ENCODE data around the gene SNTN. TPM values are rescaled to one million over a fixed set of nuclear protein-coding genes. Genes with fewer than 3 reads are reported as not detected.

SNTN gene
- total RNA-seq, 1 donor from 2014 or later = not detected

DNA sequence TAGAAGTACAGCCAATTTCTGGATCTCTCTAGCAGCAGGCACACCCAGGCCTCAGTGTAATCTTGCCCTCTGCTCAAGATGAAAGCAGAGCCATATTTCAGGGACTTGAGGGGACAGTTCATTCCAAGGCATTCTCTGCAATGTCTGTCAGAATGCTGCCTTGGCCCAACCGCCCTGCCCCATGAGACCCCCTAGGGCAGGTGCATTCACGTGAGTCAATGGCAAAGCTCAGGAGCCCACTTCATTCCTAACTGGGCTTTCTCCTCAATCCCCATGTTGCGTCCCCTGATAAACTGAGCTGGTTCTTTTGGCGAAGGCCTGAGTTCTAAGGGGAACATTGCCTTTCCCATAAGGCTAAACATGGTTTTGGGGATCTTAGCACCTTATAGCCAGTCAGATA, 9.5 kb downstream of the SNTN start:
- Histone ChIP-seq H3K9me3 (ENCODE audit: low read depth) (no peaks in the 10 kb centered on the region), H3F3A (ENCODE audit: low read depth) (no peaks in the 10 kb centered on the region), H3K36me3 (no peaks in the 10 kb centered on the region), H3K27me3 (no peaks in the 10 kb centered on the region), H3K27ac (no peak overlapping the region), H3K4me2 (no peak overlapping the region), H2AFZ (replicated peaks) (no peak overlapping the region), H3K9ac (no peak overlapping the region), H3K4me3 (no peak overlapping the region), H3K4me1 (peaks cover 3% of the 10 kb centered on the region), H3K79me2 (ENCODE audit: low read depth) (no peaks in the 10 kb centered on the region), H4K20me1 (ENCODE audit: low read depth) (no peaks in the 10 kb centered on the region)
- H3K27me3 Mint-ChIP-seq (ENCODE audit: insufficient read depth, low read depth) = peaks cover 5% of the 10 kb centered on the region
- H3K27ac Mint-ChIP-seq = no peak overlapping the region
- TF ChIP-seq CTCF (IDR thresholded peaks at IDR 0.05) = no peak
- no peak for TF ChIP-seq EZH2phosphoT487 (IDR thresholded peaks at IDR 0.05)
- TF ChIP-seq EZH2 (IDR thresholded peaks at IDR 0.05) = no peak
- H3K9me3 Mint-ChIP-seq = no peaks in the 10 kb centered on the region
- H3K4me3 Mint-ChIP-seq = no peak overlapping the region
- DNase-seq (ENCODE audit: low spot score) = no peak
- H3K4me1 Mint-ChIP-seq = peaks cover 10% of the 10 kb centered on the region
- no peaks in the 10 kb centered on the region for H3K36me3 Mint-ChIP-seq

- H4K20me1 ChIP-seq (ENCODE audit: low read depth) = no peaks in the 10 kb centered on the region
- H3K9ac ChIP-seq = no peak overlapping the region
- H3K4me3 ChIP-seq = no peak overlapping the region
- TF ChIP-seq EZH2phosphoT487 (IDR thresholded peaks at IDR 0.05) (no peak), CTCF (IDR thresholded peaks at IDR 0.05) (peak; percentile 54)
- no peaks in the 10 kb centered on the region for H3K9me3 ChIP-seq (ENCODE audit: low read depth)
- H3K4me2 ChIP-seq = no peak overlapping the region
- Mint-ChIP-seq H3K27ac (no peak overlapping the region), H3K36me3 (no peaks in the 10 kb centered on the region), H3K27me3 (ENCODE audit: insufficient read depth, low read depth) (peaks cover 5% of the 10 kb centered on the region), H3K4me1 (peaks cover 5% of the 10 kb centered on the region), H3K4me3 (no peak overlapping the region), H3K9me3 (no peaks in the 10 kb centered on the region)
- H2AFZ ChIP-seq (replicated peaks) = no peak overlapping the region
- no peaks in the 10 kb centered on the region for H3K79me2 ChIP-seq (ENCODE audit: low read depth)
- H3K4me1 ChIP-seq = peaks cover 3% of the 10 kb centered on the region
- no peaks in the 10 kb centered on the region for H3K36me3 ChIP-seq
- no peaks in the 10 kb centered on the region for H3K27me3 ChIP-seq
- no peaks in the 10 kb centered on the region for H3F3A ChIP-seq (ENCODE audit: low read depth)
- H3K27ac ChIP-seq = no peak overlapping the region
- peak; percentile 49 for DNase-seq (ENCODE audit: low spot score)
These were observed 10.0 kb downstream of the SNTN start for GRCh38 chr3:63662500-63662899.

- no peak for DNase-seq (ENCODE audit: low spot score)
- Histone ChIP-seq H3K79me2 (ENCODE audit: low read depth) (no peaks in the 10 kb centered on the region), H3K4me2 (no peak overlapping the region), H3F3A (ENCODE audit: low read depth) (no peaks in the 10 kb centered on the region), H3K4me1 (no peaks in the 10 kb centered on the region), H3K9me3 (ENCODE audit: low read depth) (no peaks in the 10 kb centered on the region), H3K36me3 (no peaks in the 10 kb centered on the region), H4K20me1 (ENCODE audit: low read depth) (no peaks in the 10 kb centered on the region), H3K27me3 (no peaks in the 10 kb centered on the region), H3K4me3 (no peak overlapping the region), H3K9ac (no peak overlapping the region), H2AFZ (replicated peaks) (no peak overlapping the region), H3K27ac (no peak overlapping the region)
- no peaks in the 10 kb centered on the region for H3K36me3 Mint-ChIP-seq
- no peaks in the 10 kb centered on the region for H3K4me1 Mint-ChIP-seq
- peaks cover 3% of the 10 kb centered on the region for H3K27me3 Mint-ChIP-seq (ENCODE audit: insufficient read depth, low read depth)
- no peaks in the 10 kb centered on the region for H3K9me3 Mint-ChIP-seq
- H3K27ac Mint-ChIP-seq = no peak overlapping the region
- H3K4me3 Mint-ChIP-seq = no peak overlapping the region
- TF ChIP-seq EZH2 (IDR thresholded peaks at IDR 0.05) = no peak
- TF ChIP-seq EZH2phosphoT487 (IDR thresholded peaks at IDR 0.05) = no peak
- TF ChIP-seq CTCF (IDR thresholded peaks at IDR 0.05) = no peak
These were observed 18.1 kb downstream of the SNTN start for GRCh38 chr3:63670544-63670943.

DNA sequence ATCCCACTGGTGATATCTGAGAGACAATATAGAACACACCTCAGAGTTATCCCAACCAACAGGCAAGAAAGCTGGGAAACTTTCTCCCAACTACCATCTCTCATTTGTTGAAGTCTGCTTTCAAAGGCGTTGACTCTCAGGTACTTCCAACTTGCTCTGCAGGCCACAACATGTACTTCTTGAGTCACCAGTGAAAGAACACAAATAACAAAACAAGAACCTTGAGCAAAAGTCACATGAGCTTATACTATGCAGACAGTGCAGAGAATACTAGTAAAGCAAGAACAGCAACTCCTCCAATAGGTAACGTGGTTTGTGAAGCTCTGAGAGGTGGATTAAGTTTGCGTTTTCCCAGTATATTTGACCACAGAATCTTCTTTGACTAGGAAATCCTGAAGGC, 20.6 kb downstream of the SNTN start:
- Mint-ChIP-seq H3K36me3 (no peaks in the 10 kb centered on the region), H3K27ac (no peak overlapping the region), H3K27me3 (ENCODE audit: insufficient read depth, low read depth) (no peaks in the 10 kb centered on the region), H3K4me3 (no peak overlapping the region), H3K4me1 (no peaks in the 10 kb centered on the region), H3K9me3 (no peaks in the 10 kb centered on the region)
- no peaks in the 10 kb centered on the region for H3F3A ChIP-seq (ENCODE audit: low read depth)
- no peaks in the 10 kb centered on the region for H3K36me3 ChIP-seq
- no peak overlapping the region for H3K4me3 ChIP-seq
- H3K27ac ChIP-seq = no peak overlapping the region
- H3K27me3 ChIP-seq = no peaks in the 10 kb centered on the region
- H3K9me3 ChIP-seq (ENCODE audit: low read depth) = no peaks in the 10 kb centered on the region
- H3K9ac ChIP-seq = no peak overlapping the region
- no peaks in the 10 kb centered on the region for H3K79me2 ChIP-seq (ENCODE audit: low read depth)
- H3K4me2 ChIP-seq = no peak overlapping the region
- H4K20me1 ChIP-seq (ENCODE audit: low read depth) = no peaks in the 10 kb centered on the region
- DNase-seq (ENCODE audit: low spot score) = no peak
- TF ChIP-seq CTCF (IDR thresholded peaks at IDR 0.05) (no peak), EZH2 (IDR thresholded peaks at IDR 0.05) (no peak), EZH2phosphoT487 (IDR thresholded peaks at IDR 0.05) (no peak)
- H3K4me1 ChIP-seq = no peaks in the 10 kb centered on the region
- H2AFZ ChIP-seq (replicated peaks) = no peak overlapping the region

All from neural progenitor cell (in vitro differentiated cells).